Small intestine (tissue), 7 donors: ENCODE measurements around the gene IDH3B. TPM values are rescaled to one million over a fixed set of nuclear protein-coding genes. Genes with fewer than 3 reads are reported as not detected.
A peak's percentile ranks its signal among the peaks of the same experiment; 100 is the strongest.

Source experiments
- DNase-seq, 2 donors: peaks; one replicate each; pipeline versions ENCODE4 v3.0.0 to v3.0.0-alpha.2; 2013
- FAIRE-seq: peaks from 2 replicates; lab custom pipeline; 2012; peaks lifted over from hg19 to GRCh38; lab: Jason Lieb, UNC
- H3K27ac ChIP-seq, 3 donors: one replicate each; pipeline ENCODE4 v1.5.1; 2013; ENCODE audit warnings: low read length in 2 of 3, mild to moderate bottlenecking in 2 of 3, control low read depth in 1 of 3, inconsistent platforms in 1 of 3, low read depth in 1 of 3, moderate library complexity in 1 of 3
- H3K27me3 ChIP-seq, 3 donors: one replicate each; pipeline ENCODE4 v1.6.1; 2013; ENCODE audit warnings: low read length in 3 of 3, inconsistent platforms in 1 of 3; ENCODE audit not compliant: control insufficient read depth in 3 of 3, insufficient read depth in 3 of 3
- H3K36me3 ChIP-seq, 3 donors: one replicate each; pipeline ENCODE4 v1.6.1; 2013; ENCODE audit warnings: low read length in 3 of 3, inconsistent platforms in 1 of 3, low read depth in 1 of 3, mild to moderate bottlenecking in 1 of 3, moderate library complexity in 1 of 3; ENCODE audit not compliant: control insufficient read depth in 3 of 3, insufficient read depth in 2 of 3
- H3K4me1 ChIP-seq, 3 donors: one replicate each; pipeline ENCODE4 v1.6.1; 2013; ENCODE audit warnings: low read length in 2 of 3, inconsistent platforms in 1 of 3, low read depth in 1 of 3, mild to moderate bottlenecking in 1 of 3, moderate library complexity in 1 of 3; ENCODE audit not compliant: control insufficient read depth in 3 of 3, insufficient read depth in 2 of 3
- H3K4me3 ChIP-seq, 3 donors: one replicate each; pipeline ENCODE4 v1.5.1; 2013; ENCODE audit warnings: low read length in 3 of 3, control low read depth in 1 of 3, inconsistent platforms in 1 of 3, low read depth in 1 of 3, mild to moderate bottlenecking in 1 of 3, moderate library complexity in 1 of 3
- H3K9me3 ChIP-seq, 2 donors: one replicate each; pipeline ENCODE4 v1.6.1; 2013; ENCODE audit warnings: low read depth in 1 of 2, low read length in 1 of 2; ENCODE audit not compliant: control insufficient read depth in 2 of 2, insufficient read depth in 1 of 2
- WGBS, 3 donors: extraction: QIAGEN DNeasy Blood & Tissue Kit; methylation state at CpG; one replicate each; pipeline ENCODE4 v1.1.7; 2013; 5-methylcytosine and 5-hydroxymethylcytosine counted together
- polyA plus RNA-seq, 4 donors: library from polyadenylated mRNA; stranded (reverse) in 3 of 4; unstranded in 1 of 4; fragments of 200-250 nt in 3 of 4; fragments of 120-200 nt in 1 of 4; gene quantifications; one replicate each; pipeline versions ENCODE4 v1.2.1 to v1.2.3, GENCODE V29; 2013
- donor health status: healthy with polysubstance abuse.
- donor health status: control.
- donor health status: control.
- donor health status: Bipolar disorder and iron deficiency.
- donor health status: healthy.

Gene IDH3B
- polyA plus RNA-seq, 4 donors = 116 to 142 (median 129) TPM

DNA sequence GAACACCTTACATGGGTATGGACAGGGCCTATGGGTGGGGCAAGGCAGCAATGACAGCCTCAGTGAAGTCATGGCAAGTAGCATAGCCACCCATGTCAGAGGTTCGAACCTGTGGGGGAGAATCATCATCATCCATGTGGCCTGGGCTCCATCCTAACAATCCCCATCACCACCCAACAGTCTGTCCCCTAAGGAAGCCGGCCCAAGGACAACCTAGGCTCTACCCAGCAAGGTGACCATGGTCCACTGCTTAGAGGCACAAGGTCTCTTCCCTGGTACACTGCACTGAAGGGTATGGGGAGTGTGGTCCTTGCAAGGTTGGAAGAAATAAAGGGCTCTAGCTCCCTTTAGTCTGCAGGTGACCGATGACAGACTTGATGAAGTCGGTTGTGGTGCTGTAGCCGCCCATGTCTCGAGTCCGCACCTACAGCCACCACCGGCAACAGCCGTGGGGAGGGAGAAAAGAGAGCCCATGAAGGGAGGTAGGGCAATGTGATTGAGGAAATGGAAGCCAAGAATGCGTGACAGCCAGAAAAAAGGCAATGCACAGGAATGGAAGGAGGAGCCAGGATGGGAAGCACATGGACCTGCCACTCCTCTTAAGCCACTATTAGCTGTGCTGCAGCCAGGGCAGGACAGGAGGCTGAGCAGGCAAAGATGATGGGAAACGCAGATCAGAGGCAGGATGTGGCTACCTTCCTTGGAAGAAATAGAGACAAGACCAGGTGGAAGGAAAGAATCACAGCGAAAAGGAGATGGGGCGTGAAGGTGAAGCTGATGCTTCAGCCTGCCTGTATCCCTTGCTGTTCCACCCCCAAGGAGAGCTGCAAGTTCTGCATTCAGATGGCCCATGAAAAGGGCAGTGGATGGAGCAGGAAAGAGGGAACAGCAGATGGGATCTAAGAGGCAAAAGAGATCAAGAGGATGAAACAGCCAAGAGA is 5.3 kb downstream of the IDH3B start:
- no peak for FAIRE-seq
- DNase-seq = no peak
- H3K27ac ChIP-seq = no peak overlapping the region
- WGBS, 3 donors = 66 to 75% (median 72%) methylated on average over 13 of the region's 13 CpGs
- H3K36me3 ChIP-seq = peaks cover 17 to 75% (median 18%) of the 10 kb centered on the region in 3 donors
- H3K4me3 ChIP-seq = no peak overlapping the region
- H3K9me3 ChIP-seq = no peaks in the 10 kb centered on the region
- no peaks in the 10 kb centered on the region for H3K27me3 ChIP-seq
- H3K4me1 ChIP-seq = peaks cover 0 to 10% (median 5%) of the 10 kb centered on the region in 3 donors

DNA sequence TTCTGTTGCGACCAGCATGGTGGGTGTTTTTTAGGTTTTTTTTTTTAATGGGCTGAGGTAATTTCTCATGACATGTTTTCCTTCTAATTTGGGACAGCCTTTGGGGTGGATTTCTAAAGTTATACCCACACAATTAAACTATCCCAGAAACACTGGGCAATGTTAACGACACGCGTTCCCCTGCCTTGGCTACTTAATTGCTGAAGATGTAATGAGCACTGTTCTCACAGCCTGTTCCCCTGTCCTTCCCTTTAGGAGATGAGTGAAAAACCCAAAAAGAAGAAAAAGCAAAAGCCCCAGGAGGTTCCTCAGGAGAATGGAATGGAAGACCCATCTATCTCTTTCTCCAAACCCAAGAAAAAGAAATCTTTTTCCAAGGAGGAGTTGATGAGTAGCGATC is 6.3 kb downstream of the IDH3B start:
- FAIRE-seq (no peak), DNase-seq (no peak)
- Histone ChIP-seq H3K9me3 (no peaks in the 10 kb centered on the region), H3K4me1 (peaks cover 0 to 10% (median 0%) of the 10 kb centered on the region in 3 donors), H3K36me3 (peaks cover 17 to 78% (median 18%) of the 10 kb centered on the region in 3 donors), H3K4me3 (no peak overlapping the region), H3K27me3 (no peaks in the 10 kb centered on the region), H3K27ac (no peak overlapping the region)
- 83 to 96% (median 91%) methylated on average over 5 of the region's 5 CpGs for WGBS, 3 donors

DNA sequence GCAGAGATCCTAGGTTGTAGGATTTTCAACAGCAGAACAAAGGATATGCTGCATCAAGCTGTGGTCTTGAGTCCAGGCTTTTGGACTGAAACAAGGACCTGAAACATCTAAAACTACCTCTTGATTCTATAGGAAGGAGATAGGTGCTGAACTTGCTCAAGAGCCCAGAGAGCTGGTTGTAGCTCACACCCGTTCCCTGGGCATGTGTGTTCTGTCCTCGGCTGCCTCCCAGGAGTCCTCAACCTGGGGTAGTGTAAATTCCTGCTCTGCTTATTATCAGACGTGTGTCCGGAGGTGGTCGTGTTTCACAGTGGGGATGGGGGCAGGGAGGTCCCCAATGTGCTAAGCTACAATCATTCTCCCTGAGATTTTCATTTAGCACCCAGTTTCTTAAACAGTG is 6.8 kb downstream of the IDH3B start:
- DNase-seq (no peak), FAIRE-seq (no peak)
- Histone ChIP-seq H3K4me1 (peaks cover 0 to 10% (median 0%) of the 10 kb centered on the region in 3 donors), H3K9me3 (no peaks in the 10 kb centered on the region), H3K36me3 (peaks cover 17 to 76% (median 18%) of the 10 kb centered on the region in 3 donors), H3K4me3 (no peak overlapping the region), H3K27ac (no peak overlapping the region), H3K27me3 (no peaks in the 10 kb centered on the region)
- WGBS, 3 donors = 72 to 76% (median 73%) methylated on average over 5 of the region's 5 CpGs

DNA sequence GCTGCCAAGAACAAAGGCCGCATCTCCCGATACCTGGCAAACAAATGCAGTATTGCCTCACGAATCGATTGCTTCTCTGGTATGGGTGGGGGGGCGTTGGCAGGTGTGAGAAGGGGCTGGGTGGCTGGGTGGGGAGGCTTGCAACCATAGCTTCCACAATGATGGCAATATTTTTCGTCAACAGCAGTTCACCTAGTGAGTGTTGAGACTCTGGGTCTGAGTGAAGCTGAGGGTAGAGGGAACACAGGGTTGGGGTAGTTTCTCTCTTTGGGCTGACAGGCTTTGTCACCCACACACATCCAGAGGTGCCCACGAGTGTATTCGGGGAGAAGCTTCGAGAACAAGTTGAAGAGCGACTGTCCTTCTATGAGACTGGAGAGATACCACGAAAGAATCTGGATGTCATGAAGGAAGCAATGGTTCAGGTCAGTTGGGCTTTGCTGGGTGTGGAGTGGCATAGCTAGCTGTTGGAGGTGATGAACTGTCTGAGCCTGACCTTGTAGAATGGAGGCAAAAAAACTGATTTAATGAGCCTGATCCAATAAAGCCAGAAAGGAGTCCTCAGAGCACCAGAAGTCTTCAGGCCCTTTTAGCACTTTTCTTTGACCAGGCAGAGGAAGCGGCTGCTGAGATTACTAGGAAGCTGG is 7.4 kb downstream of the IDH3B start:
- FAIRE-seq (no peak), DNase-seq (no peak)
- no peak overlapping the region for H3K27ac ChIP-seq
- H3K4me3 ChIP-seq = no peak overlapping the region
- 84 to 90% (median 87%) methylated on average over 12 of the region's 12 CpGs for WGBS, 3 donors
- H3K9me3 ChIP-seq = no peaks in the 10 kb centered on the region
- H3K27me3 ChIP-seq = no peaks in the 10 kb centered on the region
- peaks cover 17 to 74% (median 18%) of the 10 kb centered on the region in 3 donors for H3K36me3 ChIP-seq
- H3K4me1 ChIP-seq = peaks cover 0 to 10% (median 0%) of the 10 kb centered on the region in 3 donors

DNA sequence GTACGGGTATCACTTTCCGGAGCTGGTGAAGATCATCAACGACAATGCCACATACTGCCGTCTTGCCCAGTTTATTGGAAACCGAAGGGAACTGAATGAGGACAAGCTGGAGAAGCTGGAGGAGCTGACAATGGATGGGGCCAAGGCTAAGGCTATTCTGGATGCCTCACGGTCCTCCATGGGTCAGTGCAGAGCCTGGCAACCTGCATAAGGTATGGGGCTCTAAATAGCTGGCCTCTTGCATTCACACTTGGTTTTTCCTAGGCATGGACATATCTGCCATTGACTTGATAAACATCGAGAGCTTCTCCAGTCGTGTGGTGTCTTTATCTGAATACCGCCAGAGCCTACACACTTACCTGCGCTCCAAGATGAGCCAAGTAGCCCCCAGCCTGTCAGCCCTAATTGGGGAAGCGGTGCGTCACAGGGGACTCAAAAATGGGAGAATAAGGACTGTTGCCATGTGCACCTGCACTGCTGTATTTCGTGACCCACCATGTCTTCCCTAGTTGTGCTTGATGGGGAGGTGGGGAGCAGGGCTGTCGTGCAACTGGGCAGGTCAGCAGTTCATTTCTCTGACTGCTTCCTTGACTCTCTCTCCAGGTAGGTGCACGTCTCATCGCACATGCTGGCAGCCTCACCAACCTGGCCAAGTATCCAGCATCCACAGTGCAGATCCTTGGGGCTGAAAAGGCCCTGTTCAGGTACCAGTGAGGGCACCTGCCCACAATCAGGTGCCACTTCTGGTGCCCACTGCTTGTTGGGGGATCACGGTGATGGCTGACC is 8.5 kb downstream of the IDH3B start:
- Histone ChIP-seq H3K27ac (no peak overlapping the region), H3K36me3 (peaks cover 16 to 69% (median 17%) of the 10 kb centered on the region in 3 donors), H3K4me3 (no peak overlapping the region), H3K4me1 (peaks cover 0 to 10% (median 0%) of the 10 kb centered on the region in 3 donors), H3K27me3 (no peaks in the 10 kb centered on the region), H3K9me3 (no peaks in the 10 kb centered on the region)
- WGBS, 3 donors = 88 to 92% (median 91%) methylated on average over 17 of the region's 17 CpGs
- DNase-seq (no peak), FAIRE-seq (no peak)

DNA sequence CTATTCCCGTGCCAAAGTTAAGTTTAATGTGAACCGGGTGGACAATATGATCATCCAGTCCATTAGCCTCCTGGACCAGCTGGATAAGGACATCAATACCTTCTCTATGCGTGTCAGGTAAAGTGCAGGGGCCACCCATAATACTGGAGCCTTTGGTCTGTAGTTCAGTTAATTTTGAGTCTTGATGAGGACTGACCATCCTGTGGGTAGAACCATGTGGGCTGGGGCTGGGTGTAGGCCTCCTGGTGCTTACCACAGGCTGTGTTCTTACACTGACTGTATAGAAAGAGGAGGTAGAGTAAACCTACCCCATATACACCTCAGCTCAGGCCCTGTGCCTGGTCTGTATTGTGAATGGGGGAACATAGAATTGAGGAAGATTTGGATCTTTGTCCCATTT is 9.2 kb downstream of the IDH3B start:
- DNase-seq (no peak), FAIRE-seq (no peak)
- H3K27me3 ChIP-seq = no peaks in the 10 kb centered on the region
- no peak overlapping the region for H3K27ac ChIP-seq
- peaks cover 16 to 62% (median 17%) of the 10 kb centered on the region in 3 donors for H3K36me3 ChIP-seq
- H3K4me1 ChIP-seq = peaks cover 0 to 10% (median 0%) of the 10 kb centered on the region in 3 donors
- no peak overlapping the region for H3K4me3 ChIP-seq
- H3K9me3 ChIP-seq = no peaks in the 10 kb centered on the region
- WGBS, 3 donors = 70 to 88% (median 77%) methylated on average over 3 of the region's 3 CpGs

DNA sequence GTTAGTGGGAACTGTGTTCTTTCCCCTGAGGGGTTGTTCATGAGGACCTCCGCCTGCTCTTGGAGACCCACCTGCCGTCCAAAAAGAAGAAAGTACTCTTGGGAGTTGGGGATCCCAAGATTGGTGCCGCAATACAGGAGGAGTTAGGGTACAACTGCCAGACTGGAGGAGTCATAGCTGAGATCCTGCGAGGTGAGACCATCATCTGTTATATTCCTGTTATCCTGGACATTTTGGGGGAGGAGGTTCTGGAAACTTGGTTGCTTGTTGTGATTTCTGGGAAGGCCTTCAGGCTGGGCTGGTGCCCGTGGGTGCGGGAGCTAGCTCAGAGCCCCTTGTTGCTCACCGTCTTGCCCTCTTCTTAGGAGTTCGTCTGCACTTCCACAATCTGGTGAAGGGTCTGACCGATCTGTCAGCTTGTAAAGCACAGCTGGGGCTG is 9.6 kb downstream of the IDH3B start:
- FAIRE-seq (no peak), DNase-seq (no peak)
- Histone ChIP-seq H3K36me3 (peaks cover 15 to 58% (median 17%) of the 10 kb centered on the region in 3 donors), H3K4me3 (peak overlapping the region in 1 of 3 donors; percentile 95), H3K27me3 (no peaks in the 10 kb centered on the region), H3K9me3 (no peaks in the 10 kb centered on the region), H3K4me1 (peaks cover 0 to 10% (median 0%) of the 10 kb centered on the region in 3 donors), H3K27ac (no peak overlapping the region)
- 63 to 75% (median 70%) methylated on average over 9 of the region's 9 CpGs for WGBS, 3 donors
